Smooth muscle cell (in vitro differentiated cells): Measurements from ENCODE around the gene TMEM87B. TPM values are rescaled to one million over a fixed set of nuclear protein-coding genes. Genes with fewer than 3 reads are reported as not detected.
"Not testable (repeated sequence)": the region's sequence is repeated elsewhere in the genome, so short reads cannot be mapped to it uniquely, and the experiment has no call there.

Experiments
- DNase-seq: peaks from one replicate; lab custom pipeline; 2025; ENCODE audit not compliant: unreplicated experiment; lab: John Stamatoyannopoulos, UW
- H2AFZ ChIP-seq: fragments of 200-600 bp; sonication (generic); 2 replicates; pipeline ENCODE4 v1.6.0; 2016; ENCODE audit warnings: antibody characterized with exemption, low read depth, mild to moderate bottlenecking
- H3F3A ChIP-seq: fragments of 200-600 bp; sonication (generic); 2 replicates; pipeline ENCODE4 v1.6.0; 2017; ENCODE audit warnings: antibody characterized with exemption, low read depth
- H3K27ac ChIP-seq: fragments of 200-600 bp; sonication (generic); 2 replicates; pipeline ENCODE4 v1.5.1; 2016; ENCODE audit warnings: low read depth, mild to moderate bottlenecking
- H3K27me3 ChIP-seq: fragments of 200-600 bp; sonication (generic); 2 replicates; pipeline ENCODE4 v1.6.1; 2016; ENCODE audit warnings: low read depth, mild to moderate bottlenecking
- H3K36me3 ChIP-seq: fragments of 200-600 bp; sonication (generic); 2 replicates; pipeline ENCODE4 v1.5.1; 2016; ENCODE audit warnings: low read depth
- H3K4me1 ChIP-seq: fragments of 200-600 bp; sonication (generic); 2 replicates; pipeline ENCODE4 v1.5.1; 2016; ENCODE audit warnings: low read depth
- H3K4me2 ChIP-seq: fragments of 200-600 bp; sonication (generic); 2 replicates; pipeline ENCODE4 v1.6.0; 2016; ENCODE audit warnings: mild to moderate bottlenecking
- H3K4me3 ChIP-seq: fragments of 200-600 bp; sonication (generic); 2 replicates; pipeline ENCODE4 v1.5.1; 2016; ENCODE audit warnings: mild to moderate bottlenecking
- H3K79me2 ChIP-seq: fragments of 200-600 bp; sonication (generic); 2 replicates; pipeline ENCODE4 v1.6.0; 2016; ENCODE audit warnings: low read depth, mild to moderate bottlenecking
- H3K9ac ChIP-seq: fragments of 200-600 bp; sonication (generic); 2 replicates; pipeline ENCODE4 v1.6.0; 2016; ENCODE audit warnings: low read depth
- H3K9me3 ChIP-seq: fragments of 200-600 bp; sonication (generic); replicated peaks from 2 replicates; pipeline ENCODE4 v1.5.1; 2016; ENCODE audit warnings: low read depth
- H4K20me1 ChIP-seq: fragments of 200-600 bp; sonication (generic); 2 replicates; pipeline ENCODE4 v1.6.0; 2016; ENCODE audit warnings: low read depth
- whole genome bisulfite sequencing: methylation state at CpG from one replicate; pipeline ENCODE4 v1.1.7; 2016; ENCODE audit warnings: low lambda C conversion rate; 5-methylcytosine and 5-hydroxymethylcytosine counted together
- polyA plus RNA-seq: library from polyadenylated mRNA; unstranded; fragments of >200 nt; fragmentation: Nextera tagmentation; extraction: Ambion mirVana; gene quantifications from 2 replicates; pipeline ENCODE4 v1.2.1, GENCODE V29; 2016
- total RNA-seq: library from RNA; depleted of rRNA; stranded (reverse); fragments of >200 nt; gene quantifications from 2 replicates; pipeline ENCODE4 v1.2.3, GENCODE V29; 2014
- TF ChIP-seq, protein P1 (sequence below): fragments of 200-600 bp; sonication (generic); IDR thresholded peaks from 2 replicates; pipeline ENCODE4 v1.5.1; 2017; ENCODE audit warnings: borderline replicate concordance, mild to moderate bottlenecking, antibody characterized with exemption; ENCODE audit not compliant: insufficient read depth, poor library complexity, severe bottlenecking

The TMEM87B gene
- total and polyA plus RNA-seq, 2 experiments from 2014 or later = 27.2 to 109 TPM

DNA sequence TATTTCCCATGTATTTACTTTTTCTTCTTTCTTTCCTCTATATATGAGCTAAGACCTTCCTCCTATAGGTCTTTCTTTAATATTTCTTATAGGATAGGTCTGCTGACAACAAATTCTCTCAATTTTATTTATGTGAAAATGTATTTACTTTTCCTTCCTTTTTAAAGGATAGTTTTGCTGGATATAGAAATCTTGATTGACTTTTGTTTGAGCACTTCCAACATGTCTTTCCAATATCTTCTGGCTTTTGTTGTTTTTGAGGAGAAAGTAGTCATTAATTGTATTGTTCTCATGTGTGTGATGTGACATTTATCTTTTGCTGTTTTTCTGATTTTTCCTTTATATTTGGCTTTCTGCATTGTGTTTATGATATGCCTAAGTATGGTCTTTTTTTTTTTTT, 54.2 kb downstream of the TMEM87B start:
- Histone ChIP-seq H3K4me1 (no peaks in the 10 kb centered on the region), H3K9ac (no peak overlapping the region), H3K4me2 (no peak overlapping the region), H3K27ac (no peak overlapping the region), H3F3A (peaks cover 8% of the 10 kb centered on the region), H3K79me2 (peaks cover 23% of the 10 kb centered on the region), H3K4me3 (no peak overlapping the region), H3K27me3 (no peaks in the 10 kb centered on the region), H4K20me1 (peaks cover 23% of the 10 kb centered on the region), H2AFZ (no peak overlapping the region), H3K9me3 (peaks cover 21% of the 10 kb centered on the region), H3K36me3 (peaks cover 90% of the 10 kb centered on the region)
- TF ChIP-seq, protein P1, sequence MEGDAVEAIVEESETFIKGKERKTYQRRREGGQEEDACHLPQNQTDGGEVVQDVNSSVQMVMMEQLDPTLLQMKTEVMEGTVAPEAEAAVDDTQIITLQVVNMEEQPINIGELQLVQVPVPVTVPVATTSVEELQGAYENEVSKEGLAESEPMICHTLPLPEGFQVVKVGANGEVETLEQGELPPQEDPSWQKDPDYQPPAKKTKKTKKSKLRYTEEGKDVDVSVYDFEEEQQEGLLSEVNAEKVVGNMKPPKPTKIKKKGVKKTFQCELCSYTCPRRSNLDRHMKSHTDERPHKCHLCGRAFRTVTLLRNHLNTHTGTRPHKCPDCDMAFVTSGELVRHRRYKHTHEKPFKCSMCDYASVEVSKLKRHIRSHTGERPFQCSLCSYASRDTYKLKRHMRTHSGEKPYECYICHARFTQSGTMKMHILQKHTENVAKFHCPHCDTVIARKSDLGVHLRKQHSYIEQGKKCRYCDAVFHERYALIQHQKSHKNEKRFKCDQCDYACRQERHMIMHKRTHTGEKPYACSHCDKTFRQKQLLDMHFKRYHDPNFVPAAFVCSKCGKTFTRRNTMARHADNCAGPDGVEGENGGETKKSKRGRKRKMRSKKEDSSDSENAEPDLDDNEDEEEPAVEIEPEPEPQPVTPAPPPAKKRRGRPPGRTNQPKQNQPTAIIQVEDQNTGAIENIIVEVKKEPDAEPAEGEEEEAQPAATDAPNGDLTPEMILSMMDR = no peak
- no peak for DNase-seq

GRCh38 chr2:112110966-112111365, 55.9 kb downstream of the TMEM87B start:
- Histone ChIP-seq H3K79me2 (peaks cover 23% of the 10 kb centered on the region), H3K36me3 (peaks cover 76% of the 10 kb centered on the region), H3K4me1 (no peaks in the 10 kb centered on the region), H3K27me3 (no peaks in the 10 kb centered on the region), H3K27ac (no peak overlapping the region), H3F3A (peaks cover 8% of the 10 kb centered on the region), H3K9ac (no peak overlapping the region), H2AFZ (no peak overlapping the region), H3K4me3 (no peak overlapping the region), H4K20me1 (peaks cover 23% of the 10 kb centered on the region), H3K9me3 (peaks cover 21% of the 10 kb centered on the region), H3K4me2 (no peak overlapping the region)
- TF ChIP-seq, protein P1 = no peak
- 100% methylated on average over 1 of the region's 1 CpG for WGBS
- no peak for DNase-seq

GRCh38 chr2:112113354-112113753, 58.3 kb downstream of the TMEM87B start:
- H3K9me3 ChIP-seq = peaks cover 11% of the 10 kb centered on the region
- H3K9ac ChIP-seq, H3K4me2 ChIP-seq, H3F3A ChIP-seq, H3K4me3 ChIP-seq, DNase-seq, H3K27ac ChIP-seq, H2AFZ ChIP-seq, H3K4me1 ChIP-seq, H3K27me3 ChIP-seq: not testable (repeated sequence)
- 96% methylated on average over 4 of the region's 4 CpGs for WGBS
- H3K36me3 ChIP-seq = peaks cover 59% of the 10 kb centered on the region
- H3K79me2 ChIP-seq = peaks cover 14% of the 10 kb centered on the region
- H4K20me1 ChIP-seq = peaks cover 32% of the 10 kb centered on the region

DNA sequence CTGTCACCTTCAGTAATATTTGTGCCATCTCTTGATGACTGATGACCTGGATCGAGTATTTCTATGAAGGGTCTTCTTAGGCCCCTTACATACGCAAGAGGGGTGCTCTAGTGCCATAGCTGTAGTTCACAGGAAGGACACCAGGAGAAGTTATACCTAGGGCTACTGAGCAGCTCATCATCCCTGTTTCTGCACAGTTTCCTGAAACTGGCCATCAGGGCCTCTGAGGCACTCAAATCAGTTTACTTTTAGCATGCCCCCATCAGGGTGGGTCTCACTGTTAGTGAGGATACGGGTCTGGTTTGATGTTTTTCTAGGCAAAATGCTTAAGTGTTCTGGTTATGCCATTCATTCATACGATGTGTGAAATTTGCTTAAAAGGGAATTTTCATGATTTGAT, 63.1 kb downstream of the TMEM87B start:
- Histone ChIP-seq H3K4me2 (no peak overlapping the region), H3K9me3 (no peaks in the 10 kb centered on the region), H3K27ac (no peak overlapping the region), H3K4me1 (no peaks in the 10 kb centered on the region), H3K79me2 (peaks cover 1% of the 10 kb centered on the region), H3K4me3 (no peak overlapping the region), H3K27me3 (no peaks in the 10 kb centered on the region), H4K20me1 (peaks cover 16% of the 10 kb centered on the region), H3K36me3 (peaks cover 31% of the 10 kb centered on the region), H3K9ac (no peak overlapping the region), H3F3A (peaks cover 3% of the 10 kb centered on the region), H2AFZ (no peak overlapping the region)
- TF ChIP-seq, protein P1 = no peak
- DNase-seq = no peak
- 94% methylated on average over 4 of the region's 4 CpGs for WGBS
